ENCODE data around the gene AP3S2.

The AP3S2 gene

DNA sequence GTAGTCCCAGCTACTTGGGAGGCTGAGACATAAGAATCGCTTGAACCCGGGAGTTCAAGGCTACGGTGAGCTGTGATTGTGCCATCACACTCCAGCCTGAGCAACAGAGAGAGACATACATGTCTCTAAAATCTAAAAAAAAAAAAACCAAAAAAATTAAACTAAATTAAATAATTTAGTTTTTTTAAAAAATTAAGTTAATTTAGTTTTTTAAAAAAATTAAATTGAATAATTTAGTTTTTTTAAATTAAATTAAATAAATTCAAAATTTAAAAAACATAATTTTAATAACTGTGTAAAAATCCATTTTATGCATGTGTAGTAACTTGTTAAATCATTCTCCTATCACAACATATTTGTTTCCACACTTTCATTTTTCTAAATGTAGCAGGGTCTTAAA, 39.1 kb upstream of the AP3S2 start:
- H3K4me3 ChIP-seq (ENCODE audit: control insufficient read depth in 1 of 7, extremely low read depth in 1 of 7, insufficient read depth in 4 of 7, low read depth in 2 of 7, low read length in 6 of 7), result no peak overlapping the region
- H3K36me3 ChIP-seq (ENCODE audit: control insufficient read depth in 4 of 4, insufficient read depth in 4 of 4, low read length in 3 of 4), result no peaks in the 10 kb centered on the region
- DNase-seq, result no peak
- ChIA-PET POLR2A (no interaction called here), CTCF (interaction anchor here (0.8 kb wide), 1 partner anchor 158 kb away, joined by 3 read pairs; no protein-coding TSS in a partner anchor)
- peaks cover 7 to 24% (median 16%) of the 10 kb centered on the region in 4 experiments for H3K4me1 ChIP-seq (ENCODE audit: control extremely low read depth in 1 of 4, control insufficient read depth in 4 of 4, insufficient read depth in 4 of 4, low read length in 3 of 4)
- no peak overlapping the region for H3K27ac ChIP-seq (ENCODE audit: insufficient read depth in 1 of 2, low read depth in 1 of 2, low read length in 2 of 2, poor library complexity in 1 of 2, severe bottlenecking in 2 of 2)
- WGBS (ENCODE audit: insufficient coverage), result no CpG with 5 or more reads among the region's 3 CpGs
- no peaks in the 10 kb centered on the region for H3K9me3 ChIP-seq (ENCODE audit: control extremely low read depth in 1 of 5, control insufficient read depth in 4 of 5, insufficient read depth in 2 of 5, low read depth in 1 of 5, low read length in 4 of 5)
- no peaks in the 10 kb centered on the region for H3K27me3 ChIP-seq (replicated peaks in 2 of 5; ENCODE audit: control insufficient read depth in 4 of 5, insufficient read depth in 5 of 5, low read length in 4 of 5)

DNA sequence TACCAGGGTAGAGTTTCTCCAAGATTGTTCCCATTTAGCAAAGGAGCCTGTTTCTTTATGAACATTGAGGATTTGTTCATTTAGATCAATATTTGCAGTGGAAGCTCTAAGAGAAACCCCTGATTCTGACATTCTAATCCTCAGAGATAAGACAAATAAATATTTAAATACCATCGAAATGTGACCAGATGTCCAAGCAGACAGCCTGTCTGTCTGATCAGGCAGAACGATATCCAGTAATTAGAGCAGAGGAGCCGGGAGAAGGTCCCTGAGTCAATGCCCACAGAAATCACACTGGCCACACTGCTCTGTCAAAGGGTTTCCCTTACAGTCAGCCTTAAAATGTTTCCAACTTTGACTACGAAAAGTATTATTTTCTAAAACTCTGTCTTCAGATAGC, 34.6 kb upstream of the AP3S2 start:
- no peak for DNase-seq
- 100% methylated on average over 4 of the region's 4 CpGs for WGBS (ENCODE audit: insufficient coverage)
- ChIA-PET POLR2A (no interaction called here), CTCF (interaction anchor here (2.2 kb wide), 1 partner anchor 10 kb away, joined by 6 read pairs; no protein-coding TSS in a partner anchor)
- Histone ChIP-seq H3K9me3 (ENCODE audit: control extremely low read depth in 1 of 5, control insufficient read depth in 4 of 5, insufficient read depth in 2 of 5, low read depth in 1 of 5, low read length in 4 of 5) (no peaks in the 10 kb centered on the region), H3K27ac (ENCODE audit: insufficient read depth in 1 of 2, low read depth in 1 of 2, low read length in 2 of 2, poor library complexity in 1 of 2, severe bottlenecking in 2 of 2) (no peak overlapping the region), H3K27me3 (replicated peaks in 2 of 5; ENCODE audit: control insufficient read depth in 4 of 5, insufficient read depth in 5 of 5, low read length in 4 of 5) (no peaks in the 10 kb centered on the region), H3K36me3 (ENCODE audit: control insufficient read depth in 4 of 4, insufficient read depth in 4 of 4, low read length in 3 of 4) (no peaks in the 10 kb centered on the region), H3K4me3 (ENCODE audit: control insufficient read depth in 1 of 7, extremely low read depth in 1 of 7, insufficient read depth in 4 of 7, low read depth in 2 of 7, low read length in 6 of 7) (no peak overlapping the region), H3K4me1 (ENCODE audit: control extremely low read depth in 1 of 4, control insufficient read depth in 4 of 4, insufficient read depth in 4 of 4, low read length in 3 of 4) (no peaks in the 10 kb centered on the region)

DNA sequence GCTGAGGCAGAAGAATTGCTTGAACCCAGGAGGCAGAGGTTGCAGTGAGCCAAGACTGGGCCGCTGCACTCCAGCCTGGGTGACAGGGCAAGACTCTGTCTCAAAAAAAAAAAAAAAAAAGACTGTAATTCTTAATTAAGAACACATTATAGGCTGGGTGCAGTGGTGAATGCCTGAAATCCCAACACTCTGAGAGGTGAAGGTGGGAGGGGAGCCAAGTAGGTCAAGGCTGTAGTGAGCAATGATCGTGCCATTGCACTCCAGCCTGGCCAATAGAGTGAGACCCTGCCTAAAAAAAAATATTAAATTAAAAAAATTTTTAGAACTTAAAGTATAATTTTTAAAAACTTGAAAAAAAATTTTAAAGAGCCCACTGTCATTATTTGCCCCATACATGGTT, 32.4 kb upstream of the AP3S2 start:
- no peaks in the 10 kb centered on the region for H3K27me3 ChIP-seq (replicated peaks in 2 of 5; ENCODE audit: control insufficient read depth in 4 of 5, insufficient read depth in 5 of 5, low read length in 4 of 5)
- no peak overlapping the region for H3K27ac ChIP-seq (ENCODE audit: insufficient read depth in 1 of 2, low read depth in 1 of 2, low read length in 2 of 2, poor library complexity in 1 of 2, severe bottlenecking in 2 of 2)
- WGBS (ENCODE audit: insufficient coverage), result no CpG with 5 or more reads among the region's 2 CpGs
- no peaks in the 10 kb centered on the region for H3K9me3 ChIP-seq (ENCODE audit: control extremely low read depth in 1 of 5, control insufficient read depth in 4 of 5, insufficient read depth in 2 of 5, low read depth in 1 of 5, low read length in 4 of 5)
- ChIA-PET POLR2A (no interaction called here), CTCF (interaction anchor here (1.4 kb wide), 1 partner anchor 27 kb away, joined by 3 read pairs; no protein-coding TSS in a partner anchor)
- DNase-seq, result no peak
- no peak overlapping the region for H3K4me3 ChIP-seq (ENCODE audit: control insufficient read depth in 1 of 7, extremely low read depth in 1 of 7, insufficient read depth in 4 of 7, low read depth in 2 of 7, low read length in 6 of 7)
- H3K36me3 ChIP-seq (ENCODE audit: control insufficient read depth in 4 of 4, insufficient read depth in 4 of 4, low read length in 3 of 4), result no peaks in the 10 kb centered on the region
- no peaks in the 10 kb centered on the region for H3K4me1 ChIP-seq (ENCODE audit: control extremely low read depth in 1 of 4, control insufficient read depth in 4 of 4, insufficient read depth in 4 of 4, low read length in 3 of 4)

DNA sequence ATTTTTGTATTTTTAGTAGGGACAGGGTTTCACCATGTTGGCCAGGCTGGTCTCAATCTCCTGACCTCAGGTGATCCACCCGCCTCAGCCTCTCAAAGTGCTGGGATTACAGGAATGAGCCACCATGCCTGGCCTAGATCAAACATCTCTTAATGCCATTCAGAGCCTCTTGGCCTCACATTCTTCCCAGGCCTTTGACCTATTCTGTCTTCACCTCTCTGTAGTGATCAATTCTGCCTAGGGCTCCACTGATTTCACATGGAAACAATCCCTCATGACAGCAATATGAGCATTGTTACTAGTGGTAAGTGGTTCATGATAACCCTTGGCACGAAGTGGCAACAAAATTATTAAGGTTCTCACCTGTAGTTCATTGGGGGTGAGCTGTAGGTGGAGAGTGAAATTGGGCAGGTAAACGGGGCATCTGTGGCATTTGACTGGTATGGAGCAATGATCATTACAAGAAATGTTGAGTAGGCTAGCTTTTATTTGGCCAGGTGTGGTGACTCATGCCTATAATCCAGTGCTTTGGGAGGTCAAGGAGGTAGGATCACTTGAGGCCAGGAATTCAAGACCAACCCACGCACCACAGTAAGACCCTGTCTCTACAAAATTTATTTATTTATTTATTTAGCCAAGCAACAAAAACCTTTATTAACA, 23.8 kb upstream of the AP3S2 start:
- Histone ChIP-seq H3K4me3 (ENCODE audit: control insufficient read depth in 1 of 7, extremely low read depth in 1 of 7, insufficient read depth in 4 of 7, low read depth in 2 of 7, low read length in 6 of 7) (no peak overlapping the region), H3K27me3 (replicated peaks in 2 of 5; ENCODE audit: control insufficient read depth in 4 of 5, insufficient read depth in 5 of 5, low read length in 4 of 5) (peaks cover 0 to 2% (median 0%) of the 10 kb centered on the region in 5 experiments), H3K36me3 (ENCODE audit: control insufficient read depth in 4 of 4, insufficient read depth in 4 of 4, low read length in 3 of 4) (no peaks in the 10 kb centered on the region), H3K27ac (ENCODE audit: insufficient read depth in 1 of 2, low read depth in 1 of 2, low read length in 2 of 2, poor library complexity in 1 of 2, severe bottlenecking in 2 of 2) (no peak overlapping the region), H3K4me1 (ENCODE audit: control extremely low read depth in 1 of 4, control insufficient read depth in 4 of 4, insufficient read depth in 4 of 4, low read length in 3 of 4) (peaks cover 0 to 6% (median 4%) of the 10 kb centered on the region in 4 experiments), H3K9me3 (ENCODE audit: control extremely low read depth in 1 of 5, control insufficient read depth in 4 of 5, insufficient read depth in 2 of 5, low read depth in 1 of 5, low read length in 4 of 5) (no peaks in the 10 kb centered on the region)
- WGBS (ENCODE audit: insufficient coverage), result 100% methylated on average over 2 of the region's 4 CpGs
- ChIA-PET POLR2A (no interaction called here), CTCF (interaction anchor here (0.7 to 2.1 kb wide), 10 partner anchors 7 to 167 kb away, joined by 3 to 6 read pairs (median 3); no protein-coding TSS in a partner anchor)
- DNase-seq, result no peak

DNA sequence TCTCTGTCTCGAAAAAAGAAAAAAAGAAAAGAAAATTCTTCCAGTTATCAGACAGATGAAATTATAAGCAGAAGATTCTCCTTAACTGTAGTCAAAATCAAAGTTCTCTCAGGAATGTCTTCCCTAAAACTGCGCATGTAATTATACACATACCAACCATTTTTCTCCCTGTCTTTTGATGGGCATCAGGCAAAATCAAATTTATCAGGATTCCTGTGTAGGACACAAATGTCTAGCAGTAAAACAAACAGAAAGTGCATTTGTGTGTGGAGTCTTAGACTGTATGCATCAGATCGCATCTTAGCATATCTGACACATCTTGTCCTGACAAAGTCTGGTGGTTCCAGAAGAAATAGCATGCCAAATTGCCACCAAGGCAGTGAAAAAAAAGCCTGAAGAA, 22.9 kb upstream of the AP3S2 start:
- H3K36me3 ChIP-seq (ENCODE audit: control insufficient read depth in 4 of 4, insufficient read depth in 4 of 4, low read length in 3 of 4), result no peaks in the 10 kb centered on the region
- ChIA-PET CTCF (interaction anchor here (1.3 kb wide), 1 partner anchor 156 kb away, joined by 3 read pairs; no protein-coding TSS in a partner anchor), POLR2A (no interaction called here)
- H3K4me3 ChIP-seq (ENCODE audit: control insufficient read depth in 1 of 7, extremely low read depth in 1 of 7, insufficient read depth in 4 of 7, low read depth in 2 of 7, low read length in 6 of 7), result no peak overlapping the region
- H3K27ac ChIP-seq (ENCODE audit: insufficient read depth in 1 of 2, low read depth in 1 of 2, low read length in 2 of 2, poor library complexity in 1 of 2, severe bottlenecking in 2 of 2), result no peak overlapping the region
- H3K9me3 ChIP-seq (ENCODE audit: control extremely low read depth in 1 of 5, control insufficient read depth in 4 of 5, insufficient read depth in 2 of 5, low read depth in 1 of 5, low read length in 4 of 5), result no peaks in the 10 kb centered on the region
- peaks cover 0 to 2% (median 0%) of the 10 kb centered on the region in 5 experiments for H3K27me3 ChIP-seq (replicated peaks in 2 of 5; ENCODE audit: control insufficient read depth in 4 of 5, insufficient read depth in 5 of 5, low read length in 4 of 5)
- DNase-seq, result no peak
- peaks cover under 1 to 10% (median 6%) of the 10 kb centered on the region in 4 experiments for H3K4me1 ChIP-seq (ENCODE audit: control extremely low read depth in 1 of 4, control insufficient read depth in 4 of 4, insufficient read depth in 4 of 4, low read length in 3 of 4)
- 100% methylated on average over 1 of the region's 3 CpGs for WGBS (ENCODE audit: insufficient coverage)

DNA sequence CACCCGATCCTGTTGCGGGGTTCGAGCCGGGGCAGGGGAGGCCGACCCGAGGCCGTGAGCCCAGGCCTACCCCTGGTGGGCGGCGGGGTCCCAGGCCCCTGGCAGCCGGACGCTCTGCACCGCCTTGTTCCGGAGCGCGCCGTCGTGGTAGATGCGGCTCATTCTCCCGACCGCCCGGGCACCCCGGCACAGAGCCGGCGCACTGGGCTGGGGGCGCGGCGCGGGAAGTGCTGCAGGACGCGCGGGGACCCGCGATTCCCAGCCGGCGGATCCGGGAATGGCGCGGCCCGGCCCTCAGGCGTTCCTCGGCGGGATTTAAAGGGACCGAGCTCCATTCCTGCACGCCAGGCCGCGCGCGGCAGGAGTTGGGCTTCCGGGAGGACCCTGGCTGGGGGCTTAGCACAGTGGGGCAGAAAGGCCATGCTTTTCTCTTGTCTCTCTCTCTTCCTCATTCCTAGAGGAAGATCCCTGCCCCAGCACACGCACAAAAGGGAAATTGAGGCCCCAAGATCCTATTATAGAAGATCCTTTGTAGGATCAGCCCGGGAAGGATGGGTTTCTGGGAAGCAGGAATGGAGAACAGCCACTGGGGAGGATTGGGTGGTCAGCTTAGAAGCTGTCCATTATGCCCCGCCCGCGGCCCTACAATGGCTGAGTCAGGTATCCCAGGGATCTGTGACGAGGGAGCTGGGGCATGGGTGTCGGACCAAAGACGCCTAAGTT, 19.0 kb upstream of the AP3S2 start, which contains the start of gene ARPIN:
TSS of gene ARPIN (minus strand) at position 279 of the 723 bp plus-strand sequence. CDS start at position 162, 117 bp downstream.
- Histone ChIP-seq H3K27me3 (replicated peaks in 2 of 5; ENCODE audit: control insufficient read depth in 4 of 5, insufficient read depth in 5 of 5, low read length in 4 of 5) (peaks cover 0 to 2% (median 0%) of the 10 kb centered on the region in 5 experiments), H3K4me1 (ENCODE audit: control extremely low read depth in 1 of 4, control insufficient read depth in 4 of 4, insufficient read depth in 4 of 4, low read length in 3 of 4) (peaks cover 3 to 14% (median 10%) of the 10 kb centered on the region in 4 experiments), H3K4me3 (ENCODE audit: control insufficient read depth in 1 of 7, extremely low read depth in 1 of 7, insufficient read depth in 4 of 7, low read depth in 2 of 7, low read length in 6 of 7) (peak within 1 kb of the TSS; percentile 29 to 79 (median 57)), H3K9me3 (ENCODE audit: control extremely low read depth in 1 of 5, control insufficient read depth in 4 of 5, insufficient read depth in 2 of 5, low read depth in 1 of 5, low read length in 4 of 5) (no peaks in the 10 kb centered on the region), H3K27ac (ENCODE audit: insufficient read depth in 1 of 2, low read depth in 1 of 2, low read length in 2 of 2, poor library complexity in 1 of 2, severe bottlenecking in 2 of 2) (no peak within 1 kb of the TSS), H3K36me3 (ENCODE audit: control insufficient read depth in 4 of 4, insufficient read depth in 4 of 4, low read length in 3 of 4) (no peaks in the 10 kb centered on the region)
- POLR2A ChIA-PET, result no interaction called here
- DNase-seq, result peak in 2 of 3 donors; percentile 27 to 47
- 15% methylated on average over 44 of the region's 57 CpGs for WGBS (ENCODE audit: insufficient coverage)
- CTCF ChIA-PET, result interaction anchor here (1.0 to 5.7 kb wide), 5 partner anchors 9 to 86 kb away, joined by 3 to 27 read pairs (median 4); no protein-coding TSS in a partner anchor

Measured in common myeloid progenitor, CD34-positive (primary cell).